GM12878 (cell line): ENCODE data around the gene GP5. TPM values are rescaled to one million over a fixed set of nuclear protein-coding genes. Genes with fewer than 3 reads are reported as not detected.

Experiments
- ATAC-seq: fragments of 200-7000 bp; cut with Tn5 transposase; 3 replicates; pipeline ENCODE4 v1.9.1; 2020; ENCODE audit warnings: mild to moderate bottlenecking, moderate library complexity
- BruUV-seq: library from RNA; stranded (reverse); fragments of 400-500 nt; replicated peaks from 2 replicates; lab custom pipeline; 2021; lab: Mats Ljungman, UMichigan
- CTCF ChIA-PET: fragments of 300-600 bp; sonication (Branson Sonifier 250); formaldehyde crosslinking; extraction: SDS; loops from one replicate; lab custom pipeline; 2021; ENCODE audit warnings: inconsistent platforms; lab: Yijun Ruan, JAX
- POLR2A ChIA-PET: fragments of 350-600 bp; formaldehyde crosslinking; extraction: SDS; loops from one replicate; lab custom pipeline; 2021; ENCODE audit warnings: inconsistent platforms; lab: Charles Lee
- RAD21 ChIA-PET: fragments of 300-600 bp; sonication (Branson Sonifier 250); formaldehyde crosslinking; loops from one replicate; lab custom pipeline; 2023; ENCODE audit warnings: antibody characterized with exemption; ENCODE audit not compliant: unreplicated experiment; lab: Charles Lee
- SMC1A ChIA-PET: fragments of 300-600 bp; sonication (Branson Sonifier 250); formaldehyde crosslinking; loops from one replicate; lab custom pipeline; 2023; ENCODE audit not compliant: unreplicated experiment, uncharacterized antibody; lab: Charles Lee
- DNase-seq: peaks from one replicate; pipeline ENCODE4 v3.0.0-alpha.2; 2011; ENCODE audit warnings: low read depth, low spot score
- FAIRE-seq: peaks from 3 replicates; lab custom pipeline; 2011; peaks lifted over from hg19 to GRCh38; lab: Jason Lieb, UNC
- H2AFZ ChIP-seq: 2 replicates; pipeline ENCODE4 v1.6.0; 2011; ENCODE audit warnings: low read depth, low read length, control low read depth; ENCODE audit not compliant: control insufficient read depth
- H3K27ac ChIP-seq: 2 replicates; pipeline ENCODE4 v1.5.1; 2011; ENCODE audit warnings: control low read depth; ENCODE audit not compliant: control insufficient read depth, insufficient read depth
- H3K27me3 ChIP-seq, 2 experiments: replicated peaks in 1 of 2; 2 replicates each; pipeline versions ENCODE4 v1.6.0 to v1.6.1; 2011; ENCODE audit warnings: low read length in 1 of 2; ENCODE audit not compliant: control insufficient read depth in 2 of 2, insufficient read depth in 2 of 2
- H3K36me3 ChIP-seq, 2 experiments: 2 replicates each; pipeline ENCODE4 v1.5.1; 2011; ENCODE audit warnings: low read length in 1 of 2; ENCODE audit not compliant: control insufficient read depth in 2 of 2, insufficient read depth in 2 of 2
- H3K4me1 ChIP-seq: 2 replicates; pipeline ENCODE4 v1.6.1; 2011; ENCODE audit warnings: mild to moderate bottlenecking, low read length, moderate library complexity, mixed read lengths; ENCODE audit not compliant: control insufficient read depth, insufficient read depth
- H3K4me2 ChIP-seq: 2 replicates; pipeline ENCODE4 v1.6.0; 2011; ENCODE audit warnings: control low read depth; ENCODE audit not compliant: control insufficient read depth, insufficient read depth
- H3K4me3 ChIP-seq: fragments of 200-600 bp; sonication (generic); 2 replicates; pipeline ENCODE4 v1.5.1; 2016
- H3K79me2 ChIP-seq: 2 replicates; pipeline ENCODE4 v1.6.0; 2011; ENCODE audit warnings: low read length; ENCODE audit not compliant: control insufficient read depth, insufficient read depth
- H3K9ac ChIP-seq: 2 replicates; pipeline ENCODE4 v1.8.0; 2011; ENCODE audit warnings: low read length, control low read depth, mixed read lengths; ENCODE audit not compliant: control insufficient read depth, insufficient read depth
- H3K9me3 ChIP-seq: replicated peaks from 3 replicates; pipeline ENCODE4 v1.5.1; 2011; ENCODE audit warnings: mild to moderate bottlenecking, low read length; ENCODE audit not compliant: control insufficient read depth, insufficient read depth
- H4K20me1 ChIP-seq: 2 replicates; pipeline ENCODE4 v1.6.0; 2011; ENCODE audit not compliant: control insufficient read depth, insufficient read depth
- BCLAF1 ChIP-seq: fragments of 450-650 bp; IDR thresholded peaks from 2 replicates; pipeline ENCODE4 v1.6.1; 2017; ENCODE audit warnings: antibody characterized with exemption, mild to moderate bottlenecking, moderate library complexity
- BMI1 ChIP-seq: fragments of 450-650 bp; IDR thresholded peaks from 2 replicates; pipeline ENCODE4 v1.6.1; 2016; ENCODE audit warnings: mild to moderate bottlenecking, moderate library complexity, borderline replicate concordance
- CEBPZ ChIP-seq: fragments of 150-350 bp; IDR thresholded peaks from 2 replicates; pipeline ENCODE4 v1.6.1; 2016; ENCODE audit warnings: low read depth, low read length
- CHD4 ChIP-seq: fragments of 200-600 bp; sonication (generic); IDR thresholded peaks from 2 replicates; pipeline ENCODE4 v1.6.1; 2016; ENCODE audit warnings: mild to moderate bottlenecking
- GATAD2B ChIP-seq: fragments of 450-650 bp; conservative IDR thresholded peaks from 2 replicates; pipeline ENCODE4 v1.6.1; 2017; ENCODE audit warnings: low read depth, mild to moderate bottlenecking, moderate library complexity
- WGBS: methylation state at CpG from one replicate; pipeline ENCODE4 v1.1.6; 2016; ENCODE audit warnings: low lambda C conversion rate; ENCODE audit not compliant: insufficient replicate concordance, insufficient coverage; ENCODE audit errors: missing lambda C conversion rate; 5-methylcytosine and 5-hydroxymethylcytosine counted together
- in situ Hi-C: fragments of 300-500 bp; cut with MboI; formaldehyde crosslinking; loops from 9 replicates; pipeline ENCODE4 v1.14.3; 2018; ENCODE audit warnings: mixed read lengths
- intact Hi-C: fragments of 100-400 bp; cut with micrococcal nuclease; formaldehyde crosslinking; loops from one replicate; pipeline ENCODE4 v1.14.2; 2022; ENCODE audit not compliant: unreplicated experiment
- polyA plus RNA-seq, 11 experiments: library from polyadenylated mRNA; depleted of rRNA in 4 of 11; unstranded in 6 of 11; stranded (reverse) in 5 of 11; fragments of >200 nt; fragmentation: Nextera tagmentation in 4 of 11; fragmentation: Illumina TruSeq in 1 of 11; extraction: Ambion mirVana in 4 of 11; extraction: Trizol in 1 of 11; gene quantifications; 1 replicate in 1 of 11; 2 replicates in 10 of 11; pipeline versions ENCODE4 v1.2.1 to v1.2.3, GENCODE V29; 2011 to 2016; ENCODE audit warnings: inconsistent platforms in 2 of 11, missing spikeins in 2 of 11, low read depth in 1 of 11
- total RNA-seq, 4 experiments: library from RNA; depleted of rRNA in 3 of 4; stranded (reverse); fragments of >200 nt in 3 of 4; fragmentation: Illumina TruSeq in 1 of 4; extraction: Trizol in 1 of 4; gene quantifications; 2 replicates each; pipeline versions ENCODE4 v1.2.1 to v1.2.3, GENCODE V29; 2013 to 2021

The GP5 gene
- total and polyA plus RNA-seq, 10 of the 15 experiments (the other 5 are each of a cell fraction or from before 2014, with no cell fraction given): not detected

GRCh38 chr3:194364314-194364651 is 34.8 kb downstream of the GP5 start (continued):
- no peak for TF ChIP-seq CEBPZ
- TF ChIP-seq GATAD2B: no peak
- TF ChIP-seq BCLAF1: no peak

- Histone ChIP-seq H3K27ac (no peak overlapping the region), H3K36me3 (no peaks in the 10 kb centered on the region), H3K79me2 (no peaks in the 10 kb centered on the region), H3K4me2 (no peak overlapping the region), H3K4me1 (no peaks in the 10 kb centered on the region), H3K9me3 (no peaks in the 10 kb centered on the region), H3K27me3 (peaks cover 0 to 5% of the 10 kb centered on the region in 2 experiments; a peak in 2 of 4 replicates), H3K4me3 (no peak overlapping the region), H3K9ac (no peak overlapping the region), H4K20me1 (no peaks in the 10 kb centered on the region), H2AFZ (no peak overlapping the region)
- BruUV-seq: no TSS peak
- ATAC-seq (no peak), DNase-seq (no peak), FAIRE-seq (no peak)
- CTCF ChIA-PET: interaction anchor here (0.7 to 0.9 kb wide), 2 partner anchors 15 to 27 kb away, joined by 3 to 4 read pairs; no protein-coding TSS in a partner anchor
- SMC1A ChIA-PET: no interaction called here
- no peak for TF ChIP-seq BMI1
- no peak for TF ChIP-seq CHD4
- intact Hi-C loops: no loop called here
- in situ Hi-C loops: no loop called here
- WGBS: 58% methylated on average over 18 of the region's 18 CpGs
- POLR2A ChIA-PET: no interaction called here
- RAD21 ChIA-PET: no interaction called here
These were observed 38.5 kb downstream of the GP5 start for GRCh38 chr3:194360568-194360967.
